ENCODE measurements around the gene MT1G. TPM values are rescaled to one million over a fixed set of nuclear protein-coding genes. Genes with fewer than 3 reads are reported as not detected.

The MT1G gene
- total RNA-seq, 4 donors from 2014 or later: 35.9 to 117 (median 62.7) TPM

GRCh38 chr16:56690420-56691122 lies 22.7 kb upstream of the MT1G start:
- no peak overlapping the region for H3K4me3 ChIP-seq
- DNase-seq (ENCODE audit: low spot score in 2 of 2): no peak
- TF ChIP-seq EP300 (IDR thresholded peaks at IDR 0.05): no peak
- no peak for TF ChIP-seq POLR2AphosphoS5 (IDR thresholded peaks at IDR 0.05)
- TF ChIP-seq POLR2A (IDR thresholded peaks at IDR 0.05): no peak
- TF ChIP-seq CTCF (IDR thresholded peaks at IDR 0.05): no peak
- H3K9me3 ChIP-seq: no peaks in the 10 kb centered on the region
- no peaks in the 10 kb centered on the region for H3K36me3 ChIP-seq
- 62% methylated on average over 3 of the region's 4 CpGs for WGBS
- peaks cover 25% of the 10 kb centered on the region for H3K4me1 ChIP-seq
- no peak overlapping the region for H3K27ac ChIP-seq
- no peaks in the 10 kb centered on the region for H3K27me3 ChIP-seq

- Histone ChIP-seq H3K4me1 (peaks cover 36% of the 10 kb centered on the region), H3K9me3 (no peaks in the 10 kb centered on the region), H3K4me3 (no peak overlapping the region), H3K36me3 (no peaks in the 10 kb centered on the region), H3K27ac (no peak overlapping the region), H3K27me3 (no peaks in the 10 kb centered on the region)
- TF ChIP-seq POLR2A (IDR thresholded peaks at IDR 0.05): no peak
- DNase-seq (ENCODE audit: low spot score in 2 of 2): no peak
- 66% methylated on average over 3 of the region's 3 CpGs for WGBS
Observed at GRCh38 chr16:56689171-56689570, 21.3 kb upstream of the MT1G start.

GRCh38 chr16:56688762-56689161 lies 20.9 kb upstream of the MT1G start:
- 56% methylated on average over 1 of the region's 1 CpG for WGBS
- H3K4me3 ChIP-seq: no peak overlapping the region
- H3K9me3 ChIP-seq: no peaks in the 10 kb centered on the region
- H3K4me1 ChIP-seq: peaks cover 40% of the 10 kb centered on the region
- no peak overlapping the region for H3K27ac ChIP-seq
- H3K36me3 ChIP-seq: no peaks in the 10 kb centered on the region
- no peaks in the 10 kb centered on the region for H3K27me3 ChIP-seq
- DNase-seq (ENCODE audit: low spot score in 2 of 2): peak in 1 of 2 donors; percentile 22
- no peak for TF ChIP-seq CTCF (IDR thresholded peaks at IDR 0.05)
- TF ChIP-seq POLR2A (IDR thresholded peaks at IDR 0.05): no peak
- no peak for TF ChIP-seq EP300 (IDR thresholded peaks at IDR 0.05)
- TF ChIP-seq POLR2AphosphoS5 (IDR thresholded peaks at IDR 0.05): no peak

- H3K36me3 ChIP-seq: no peaks in the 10 kb centered on the region
- no peak overlapping the region for H3K27ac ChIP-seq
- H3K27me3 ChIP-seq: no peaks in the 10 kb centered on the region
Observed at GRCh38 chr16:56686758-56687157, 18.9 kb upstream of the MT1G start.

GRCh38 chr16:56684926-56685590 lies 17.2 kb upstream of the MT1G start:
- Histone ChIP-seq H3K9me3 (no peaks in the 10 kb centered on the region), H3K4me1 (peaks cover 49% of the 10 kb centered on the region), H3K27me3 (no peaks in the 10 kb centered on the region), H3K27ac (peak overlapping the region; percentile 92), H3K4me3 (peak overlapping the region; percentile 69), H3K36me3 (no peaks in the 10 kb centered on the region)
- 37% methylated on average over 4 of the region's 4 CpGs for WGBS
- peak; percentile 1 to 28 for TF ChIP-seq POLR2A (IDR thresholded peaks at IDR 0.05)
- TF ChIP-seq POLR2AphosphoS5 (IDR thresholded peaks at IDR 0.05): peak in 1 of 3 donors; percentile 34
- no peak for TF ChIP-seq CTCF (IDR thresholded peaks at IDR 0.05)
- no peak for TF ChIP-seq EP300 (IDR thresholded peaks at IDR 0.05)
- no peak for DNase-seq (ENCODE audit: low spot score in 2 of 2)

More at GRCh38 chr16:56686758-56687157, 18.9 kb upstream of the MT1G start:
- TF ChIP-seq POLR2AphosphoS5 (IDR thresholded peaks at IDR 0.05) (no peak), EP300 (IDR thresholded peaks at IDR 0.05) (no peak), POLR2A (IDR thresholded peaks at IDR 0.05) (no peak), CTCF (IDR thresholded peaks at IDR 0.05) (no peak)
- DNase-seq (ENCODE audit: low spot score in 2 of 2): no peak
- WGBS: 96% methylated on average over 7 of the region's 7 CpGs
- Histone ChIP-seq H3K4me3 (no peak overlapping the region), H3K4me1 (peaks cover 45% of the 10 kb centered on the region), H3K9me3 (no peaks in the 10 kb centered on the region)
